ENCODE results near the gene PXMP4.

GRCh38 chr20:33676121-33676520 is 44.0 kb downstream of the PXMP4 start:
- TF ChIP-seq YY1 (IDR thresholded peaks at IDR 0.05; ENCODE audit: low read depth) (no peak), TAF1 (IDR thresholded peaks at IDR 0.05; ENCODE audit: low read depth) (no peak), EP300 (IDR thresholded peaks at IDR 0.05; ENCODE audit: borderline replicate concordance) (no peak), CREB1 (IDR thresholded peaks at IDR 0.05; ENCODE audit: low read depth) (no peak), EGR1 (IDR thresholded peaks at IDR 0.05) (no peak)
